HG03060 (cell line): ENCODE measurements around the gene PIEZO2.
A peak's percentile ranks its signal among the peaks of the same experiment; 100 is the strongest.

Source experiments
- ATAC-seq: cut with Tn5 transposase; IDR thresholded peaks from one replicate; pipeline ENCODE4 v1.9.1; 2021; ENCODE audit warnings: low read depth, moderate number of reproducible peaks; ENCODE audit not compliant: unreplicated experiment

PIEZO2 gene

GRCh38 chr18:11002277-11002676, 147.1 kb downstream of the PIEZO2 start:
- no peak for ATAC-seq

GRCh38 chr18:11000071-11000470, 149.3 kb downstream of the PIEZO2 start:
- no peak for ATAC-seq

DNA sequence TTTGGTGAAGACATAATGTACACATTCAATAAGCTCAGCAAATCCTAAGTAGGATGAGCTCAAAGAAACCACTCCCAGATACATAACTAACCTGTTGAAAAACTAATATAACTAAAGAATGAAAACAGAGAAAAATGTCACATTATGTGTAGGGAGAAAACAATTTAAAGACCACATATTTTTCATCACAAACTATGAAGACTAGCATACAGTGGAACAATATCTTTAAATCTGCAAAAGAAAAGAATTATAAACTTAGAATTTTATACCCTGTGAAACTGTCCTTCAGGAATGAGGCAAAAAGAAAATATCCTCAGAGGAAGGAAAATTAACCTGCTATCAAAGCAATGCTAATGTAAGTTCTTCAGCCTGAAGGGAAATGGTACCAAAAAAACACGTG, 151.5 kb downstream of the PIEZO2 start:
- ATAC-seq: no peak

DNA sequence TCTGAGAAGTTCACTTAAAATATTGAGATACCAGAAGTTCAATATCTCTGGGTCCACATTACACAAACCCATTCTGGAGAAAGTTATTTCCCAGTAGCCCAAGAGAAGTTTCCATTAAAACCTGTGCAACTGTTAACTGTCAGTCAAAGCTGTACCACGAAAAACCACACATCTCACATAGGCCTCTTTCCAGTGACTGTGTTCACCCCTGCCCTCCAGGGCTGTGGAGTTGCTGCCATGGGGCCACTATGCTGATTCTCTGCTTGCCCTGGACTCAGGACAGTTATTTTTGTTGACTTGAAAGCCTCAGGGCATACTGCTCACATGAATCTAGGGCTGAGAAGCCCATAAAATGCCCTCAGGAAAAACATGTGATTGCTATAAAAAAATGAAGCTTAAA, 153.8 kb downstream of the PIEZO2 start:
- ATAC-seq: no peak

DNA sequence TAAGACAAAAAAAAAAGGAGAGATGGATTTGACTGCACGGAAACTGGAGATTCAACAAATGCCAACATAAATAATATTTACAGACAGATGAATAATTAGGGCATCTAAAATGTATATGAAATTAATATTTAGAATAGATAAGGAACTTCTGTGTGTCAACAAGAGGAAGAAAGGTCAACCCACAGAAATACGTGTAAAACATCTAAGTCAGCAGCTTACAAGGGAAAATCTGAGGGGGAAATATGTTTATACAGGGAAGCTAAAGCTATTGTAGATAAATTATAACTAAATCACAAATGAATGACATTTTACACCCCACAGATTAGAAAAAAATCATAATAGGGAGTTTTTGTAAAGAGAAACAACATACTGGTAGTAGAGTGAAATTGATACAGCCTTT, 159.9 kb downstream of the PIEZO2 start:
- no peak for ATAC-seq

DNA sequence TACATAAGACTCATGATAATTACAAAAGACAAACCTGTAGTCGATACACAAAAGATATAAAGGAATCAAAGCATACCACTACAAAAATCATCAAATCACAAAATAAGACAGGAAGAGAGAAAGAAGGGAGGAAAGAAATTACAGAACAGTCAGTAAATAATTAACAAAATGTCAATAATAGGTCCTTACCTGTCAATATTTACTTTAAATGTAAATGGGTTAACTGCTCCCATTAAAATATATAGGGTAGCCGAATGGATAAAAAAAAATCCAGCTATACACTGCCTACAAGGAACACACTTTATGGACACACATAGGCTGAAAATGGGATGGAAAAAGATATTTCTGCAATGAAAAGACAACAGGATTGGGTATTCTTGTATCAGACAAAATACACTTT, 163.7 kb downstream of the PIEZO2 start:
- ATAC-seq: no peak

- no peak for ATAC-seq
Observed at GRCh38 chr18:10979411-10979810, 170.0 kb downstream of the PIEZO2 start.

- ATAC-seq: no peak
Observed at GRCh38 chr18:10977042-10977441, 172.3 kb downstream of the PIEZO2 start.

DNA sequence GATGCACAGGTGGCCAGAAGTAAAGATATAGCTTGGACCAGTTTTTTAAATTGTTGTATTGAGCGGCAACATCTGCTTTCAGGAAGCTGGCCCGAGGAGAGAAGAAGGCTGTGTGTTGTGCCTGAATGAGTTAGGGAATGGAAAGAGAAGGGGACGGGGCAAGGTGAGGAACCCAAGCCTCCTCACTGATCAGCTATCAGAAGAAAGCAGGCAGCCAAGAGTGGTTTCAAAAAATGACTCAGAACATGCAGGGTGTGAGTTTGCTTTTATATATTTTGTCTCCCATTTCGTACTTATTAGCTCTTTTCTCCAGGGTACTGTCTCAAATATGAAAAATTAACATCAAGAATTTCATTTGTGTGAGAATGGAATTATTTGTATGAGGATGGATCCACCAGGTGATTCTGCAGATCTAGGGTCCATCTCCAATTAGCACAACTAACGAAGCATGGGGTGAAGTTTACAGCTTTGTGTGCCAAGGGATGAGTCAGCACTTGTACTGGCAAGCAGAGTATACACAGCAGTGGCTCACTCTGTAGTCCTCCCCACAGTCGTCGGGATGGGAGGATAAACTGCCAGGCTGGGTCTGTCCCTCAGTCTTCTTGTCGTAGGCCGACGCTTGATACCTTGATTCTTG, 175.7 kb downstream of the PIEZO2 start:
- no peak for ATAC-seq

- ATAC-seq: no peak
Observed at GRCh38 chr18:10971717-10972116, 177.7 kb downstream of the PIEZO2 start.

GRCh38 chr18:10965119-10965518, 184.2 kb downstream of the PIEZO2 start:
- no peak for ATAC-seq

GRCh38 chr18:10953672-10954071, 195.7 kb downstream of the PIEZO2 start:
- ATAC-seq: peak; percentile 39

GRCh38 chr18:10951631-10952544, 197.5 kb downstream of the PIEZO2 start:
- no peak for ATAC-seq

DNA sequence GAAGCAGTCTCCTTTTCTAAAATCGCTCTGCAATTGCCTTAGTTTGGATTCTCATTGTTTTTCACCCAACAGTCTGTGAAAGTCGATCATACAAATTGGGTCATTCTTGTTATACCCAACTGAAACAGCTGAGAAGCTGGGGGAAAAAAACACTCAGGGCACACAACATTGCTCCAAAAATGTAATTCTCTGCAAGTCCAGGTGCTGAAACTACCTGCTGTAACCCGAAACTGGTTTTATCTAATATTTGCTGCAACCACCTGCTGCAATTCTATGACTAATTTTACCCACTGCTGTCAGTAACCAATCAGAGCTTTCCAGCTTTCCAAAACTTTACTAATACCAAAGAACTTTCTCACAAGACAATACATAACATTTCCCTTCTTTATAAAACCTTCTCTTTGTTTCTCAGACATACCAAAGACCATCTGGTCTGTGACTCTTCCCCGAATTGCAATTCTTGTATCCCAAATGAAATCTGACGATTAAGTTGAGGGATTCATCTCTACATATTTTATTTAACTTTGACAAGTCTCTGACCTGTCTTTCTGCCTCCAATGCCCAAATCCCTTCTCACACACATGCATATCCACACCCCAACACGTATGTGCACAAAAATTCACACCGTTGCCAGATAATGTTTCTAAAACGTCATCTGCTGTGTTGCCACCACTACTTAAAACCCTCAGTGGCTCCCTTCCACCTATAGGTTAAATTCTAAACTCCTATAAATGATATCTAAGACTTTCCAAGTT, 198.3 kb downstream of the PIEZO2 start:
- peak; percentile 47 for ATAC-seq

- no peak for ATAC-seq
Observed at GRCh38 chr18:10950080-10950875, 199.1 kb downstream of the PIEZO2 start.

DNA sequence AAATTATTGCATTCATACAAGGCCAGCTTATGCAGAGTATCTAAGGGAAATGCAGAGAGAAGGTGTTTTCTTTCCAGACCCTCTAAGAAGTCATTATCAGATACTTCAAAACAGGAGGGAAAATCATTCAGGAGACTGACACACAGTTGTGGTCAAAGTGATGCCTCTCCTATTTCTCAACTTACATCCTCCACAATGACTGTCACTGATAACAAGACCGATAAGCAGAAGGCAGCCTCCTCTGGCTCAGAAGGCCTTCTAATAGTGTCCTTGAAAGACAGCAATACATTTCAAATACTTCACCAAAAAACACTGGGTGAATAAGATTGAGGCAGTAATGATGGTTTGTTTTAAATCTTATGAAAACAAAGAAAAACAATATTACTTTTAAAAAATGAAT, 199.7 kb downstream of the PIEZO2 start:
- no peak for ATAC-seq

- ATAC-seq: no peak
Observed at GRCh38 chr18:10948421-10948820, 200.9 kb downstream of the PIEZO2 start.

DNA sequence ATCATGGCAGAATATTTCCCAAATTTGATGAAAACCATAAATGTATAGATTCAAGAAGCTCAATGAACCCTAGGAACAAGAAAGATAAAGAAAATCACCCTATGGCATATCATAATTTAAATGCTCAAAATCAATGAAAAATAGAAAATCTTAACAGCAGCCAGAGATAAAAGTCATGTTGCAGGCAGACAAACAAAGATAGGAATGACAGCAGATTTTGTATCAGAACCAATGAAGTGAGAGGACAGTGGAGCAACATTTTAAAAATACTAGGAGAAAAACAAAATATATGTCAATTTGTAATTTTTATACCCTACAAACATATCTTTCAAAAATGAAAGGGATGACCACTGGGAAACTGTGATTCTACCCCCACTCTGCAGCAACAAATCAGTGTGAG, 203.3 kb downstream of the PIEZO2 start:
- no peak for ATAC-seq

- ATAC-seq: no peak
Observed at GRCh38 chr18:10942998-10943397, 206.4 kb downstream of the PIEZO2 start.

DNA sequence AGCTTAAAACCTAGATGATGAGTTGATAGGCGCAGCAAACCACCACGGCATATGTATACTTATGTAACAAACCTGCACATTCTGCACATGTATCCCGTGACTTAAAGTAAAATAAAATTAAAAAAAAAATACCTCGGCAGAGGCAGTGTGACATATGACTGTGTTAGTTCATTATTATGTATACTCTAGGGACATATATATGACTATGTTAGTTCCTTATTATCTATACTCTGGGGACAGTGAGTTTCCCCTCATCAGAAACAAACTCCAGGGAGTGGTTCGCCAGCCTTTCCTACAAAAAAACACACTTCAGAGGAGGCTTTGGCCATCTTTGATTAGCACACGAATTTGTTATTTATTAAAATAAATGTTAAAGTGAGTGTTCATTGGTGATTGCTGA, 209.5 kb downstream of the PIEZO2 start:
- ATAC-seq: no peak
